Adrenal gland (tissue), 5 donors: ENCODE results near the gene SNN.

ENCODE experiments used
- CTCF ChIP-seq, 6 experiments: fragments of 450-650 bp in 4 of 6; fragments of 200-600 bp in 2 of 6; sonication (generic) in 1 of 6; IDR thresholded peaks; 1 replicate in 5 of 6; 2 replicates in 1 of 6; pipeline versions ENCODE4 v1.5.1 to v1.8.0; 2016 to 2021; ENCODE audit warnings: antibody characterized with exemption in 6 of 6, mild to moderate bottlenecking in 2 of 6, moderate library complexity in 1 of 6
- POLR2A ChIP-seq, 2 donors: fragments of 450-650 bp; IDR thresholded peaks; one replicate each; pipeline ENCODE4 v1.6.1; 2017; ENCODE audit warnings: antibody characterized with exemption in 2 of 2, mild to moderate bottlenecking in 2 of 2, moderate library complexity in 1 of 2
- donor health status: DM: no; HTN: no; CAD: no.

DNA sequence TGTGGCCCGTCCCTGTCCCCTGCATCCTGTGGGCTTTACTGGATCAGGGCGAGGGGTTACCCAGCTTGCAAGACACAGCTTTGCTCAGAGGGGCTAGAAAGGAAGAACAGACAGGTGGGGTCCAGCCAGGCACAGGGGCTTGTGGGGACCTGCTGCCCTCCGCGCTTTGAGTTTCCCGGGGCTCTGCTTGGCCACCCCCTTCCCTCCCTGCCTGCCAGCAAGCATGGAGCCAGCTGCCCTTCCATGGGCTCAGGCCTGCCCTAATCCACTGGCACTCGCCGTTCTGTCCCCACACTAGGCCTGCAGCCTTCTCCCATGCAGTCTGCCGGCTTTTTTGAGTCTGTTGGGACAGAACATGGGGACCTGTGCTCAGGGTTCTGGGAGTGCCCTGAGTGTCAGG is 3.4 kb downstream of the SNN start:
- TF ChIP-seq CTCF (IDR thresholded peaks at IDR 0.05), result no peak
- no peak for TF ChIP-seq POLR2A (IDR thresholded peaks at IDR 0.05)
